Right lobe of liver (tissue), 6 donors: Measurements from ENCODE around the gene HOXD3. TPM values are rescaled to one million over a fixed set of nuclear protein-coding genes. Genes with fewer than 3 reads are reported as not detected.

Experiments
- ATAC-seq, 4 donors: fragments of 200-7000 bp; cut with Tn5 transposase; one replicate each; pipeline ENCODE4 v1.9.1; 2020; ENCODE audit warnings: mild to moderate bottlenecking in 4 of 4, moderate library complexity in 4 of 4
- DNase-seq, 3 donors: peaks; one replicate each; pipeline ENCODE4 v3.0.0-alpha.2; 2020
- H3K27ac ChIP-seq, 3 donors: fragments of 200-600 bp; one replicate each; pipeline ENCODE4 v1.8.0; 2022
- H3K27me3 ChIP-seq, 2 donors: fragments of 200-600 bp; one replicate each; pipeline ENCODE4 v1.8.0; 2022
- H3K36me3 ChIP-seq, 4 donors: fragments of 200-600 bp; sonication (generic) in 1 of 4; one replicate each; pipeline versions ENCODE4 v1.5.1 to v1.8.0; 2017 to 2022; ENCODE audit warnings: control low read depth in 1 of 4
- H3K4me1 ChIP-seq, 4 donors: fragments of 200-600 bp; sonication (generic) in 1 of 4; one replicate each; pipeline versions ENCODE4 v1.5.1 to v1.8.0; 2017 to 2022; ENCODE audit warnings: control low read depth in 1 of 4
- H3K4me3 ChIP-seq, 3 donors: fragments of 200-600 bp; one replicate each; pipeline ENCODE4 v1.8.0; 2022
- H3K9me3 ChIP-seq, 4 donors: fragments of 200-600 bp; sonication (generic) in 1 of 4; one replicate each; pipeline versions ENCODE4 v1.5.1 to v1.8.0; 2017 to 2022; ENCODE audit warnings: control low read depth in 1 of 4
- CTCF ChIP-seq, 4 donors: fragments of 200-600 bp in 3 of 4; fragments of 450-650 bp in 1 of 4; IDR thresholded peaks; one replicate each; pipeline versions ENCODE4 v1.5.1 to v1.8.0; 2016 to 2022; ENCODE audit warnings: antibody characterized with exemption in 4 of 4, mild to moderate bottlenecking in 2 of 4
- POLR2A ChIP-seq: fragments of 450-650 bp; IDR thresholded peaks from one replicate; pipeline ENCODE4 v1.6.1; 2017; ENCODE audit warnings: antibody characterized with exemption, mild to moderate bottlenecking
- WGBS: methylation state at CpG from one replicate; pipeline ENCODE4 v1.1.6; 2018; ENCODE audit warnings: low coverage, low lambda C conversion rate; ENCODE audit not compliant: insufficient coverage; ENCODE audit errors: missing lambda C conversion rate; 5-methylcytosine and 5-hydroxymethylcytosine counted together
- intact Hi-C, 2 donors: fragments of 100-400 bp; cut with DNase I; formaldehyde crosslinking; loops; one replicate each; pipeline versions ENCODE4 v1.11.2 to v1.14.1; 2022
- total RNA-seq, 6 experiments: library from RNA; depleted of rRNA in 2 of 6; stranded (reverse); fragments of >200 nt in 2 of 6; fragmentation: NEBNext Ultra II Directional in 3 of 6; extraction: Animal tissue kit (Norgen Biotek cat#: 25700) in 3 of 6; gene quantifications; one replicate each; pipeline versions ENCODE4 v1.1.0 to v1.2.4, GENCODE V29; 2016 to 2023
- donor health status: DM: no; HTN: yes; CAD: no.
- donor health status: DM: no; HTN: no; CAD: no.
- donor health status: DM: no; HTN: no; CAD: no.
- donor health status: DM: no; HTN: yes; CAD: no.
- donor health status: DM: no; HTN: yes; CAD: no.

Gene HOXD3
- total RNA-seq, 6 experiments from 2014 or later: not detected

GRCh38 chr2:176170602-176171305 lies 13.6 kb downstream of the HOXD3 start:
- H3K27me3 ChIP-seq: peaks cover 21 to 53% of the 10 kb centered on the region in 2 donors
- DNase-seq (no peak), ATAC-seq (no peak)
- intact Hi-C loops: no loop called here
- H3K36me3 ChIP-seq: no peaks in the 10 kb centered on the region
- no peaks in the 10 kb centered on the region for H3K9me3 ChIP-seq
- TF ChIP-seq CTCF (IDR thresholded peaks at IDR 0.05) (no peak), POLR2A (no peak)
- H3K27ac ChIP-seq: no peak overlapping the region
- no peak overlapping the region for H3K4me3 ChIP-seq
- no peaks in the 10 kb centered on the region for H3K4me1 ChIP-seq
- WGBS: 67% methylated on average over 1 of the region's 1 CpG

- no peak overlapping the region for H3K4me3 ChIP-seq
- intact Hi-C loops: no loop called here
- H3K27ac ChIP-seq: no peak overlapping the region
- peaks cover 20 to 55% of the 10 kb centered on the region in 2 donors for H3K27me3 ChIP-seq
- TF ChIP-seq CTCF (IDR thresholded peaks at IDR 0.05) (no peak), POLR2A (no peak)
- DNase-seq (no peak), ATAC-seq (no peak)
- no peaks in the 10 kb centered on the region for H3K36me3 ChIP-seq
- 27% methylated on average over 21 of the region's 51 CpGs for WGBS
- H3K4me1 ChIP-seq: no peaks in the 10 kb centered on the region
- no peaks in the 10 kb centered on the region for H3K9me3 ChIP-seq
Measured at GRCh38 chr2:176171351-176172006, 14.4 kb downstream of the HOXD3 start.

GRCh38 chr2:176172007-176172894 lies 15.1 kb downstream of the HOXD3 start:
- Histone ChIP-seq H3K27ac (no peak overlapping the region), H3K9me3 (no peaks in the 10 kb centered on the region), H3K4me3 (no peak overlapping the region), H3K27me3 (peaks cover 20 to 57% of the 10 kb centered on the region in 2 donors), H3K4me1 (no peaks in the 10 kb centered on the region), H3K36me3 (no peaks in the 10 kb centered on the region)
- TF ChIP-seq CTCF (IDR thresholded peaks at IDR 0.05) (no peak), POLR2A (no peak)
- 10% methylated on average over 34 of the region's 60 CpGs for WGBS
- no peak for DNase-seq
- intact Hi-C loops: no loop called here
- ATAC-seq: no peak

GRCh38 chr2:176172895-176173566 lies 15.9 kb downstream of the HOXD3 start:
- TF ChIP-seq POLR2A (no peak), CTCF (IDR thresholded peaks at IDR 0.05) (no peak)
- no peaks in the 10 kb centered on the region for H3K4me1 ChIP-seq
- intact Hi-C loops: no loop called here
- H3K27ac ChIP-seq: no peak overlapping the region
- no peak for ATAC-seq
- WGBS: 15% methylated on average over 14 of the region's 14 CpGs
- peaks cover 20 to 59% of the 10 kb centered on the region in 2 donors for H3K27me3 ChIP-seq
- no peak for DNase-seq
- H3K36me3 ChIP-seq: no peaks in the 10 kb centered on the region
- no peak overlapping the region for H3K4me3 ChIP-seq
- H3K9me3 ChIP-seq: no peaks in the 10 kb centered on the region
